Activated CD4-positive, alpha-beta T cell treated with anti-CD3 and anti-CD28 coated beads, Interleukin-10, Interleukin-2, amounts not matched to agents 100 ng/mL and 50 ng/mL, durations not matched to agents 16 hours and 8 hours (primary cell): ENCODE measurements around the gene ELFN2.

Experiments used
- DNase-seq: peaks from one replicate; pipeline ENCODE4 v3.0.0-alpha.2; 2020

ELFN2 gene

DNA sequence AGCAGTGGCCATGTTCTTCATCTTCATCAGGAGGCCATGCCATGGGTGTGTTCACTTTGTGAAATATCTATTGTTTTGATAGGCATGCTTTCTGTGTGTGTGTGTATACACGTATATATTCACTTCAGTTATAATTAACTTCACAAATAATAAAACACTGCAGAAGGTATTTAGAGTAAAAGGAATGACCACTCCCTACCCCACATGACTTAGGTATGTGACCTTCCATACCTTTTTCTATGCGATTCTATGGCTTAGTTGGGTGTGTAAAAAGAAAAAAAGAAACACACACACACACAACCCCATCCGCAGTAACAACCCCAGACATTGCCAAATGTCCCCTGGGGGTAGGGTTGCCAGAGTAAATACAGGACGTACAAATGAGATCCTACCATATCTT, 73.0 kb downstream of the ELFN2 start:
- DNase-seq: no peak

- DNase-seq: no peak
Observed at GRCh38 chr22:37353839-37354238, 73.4 kb downstream of the ELFN2 start.

DNA sequence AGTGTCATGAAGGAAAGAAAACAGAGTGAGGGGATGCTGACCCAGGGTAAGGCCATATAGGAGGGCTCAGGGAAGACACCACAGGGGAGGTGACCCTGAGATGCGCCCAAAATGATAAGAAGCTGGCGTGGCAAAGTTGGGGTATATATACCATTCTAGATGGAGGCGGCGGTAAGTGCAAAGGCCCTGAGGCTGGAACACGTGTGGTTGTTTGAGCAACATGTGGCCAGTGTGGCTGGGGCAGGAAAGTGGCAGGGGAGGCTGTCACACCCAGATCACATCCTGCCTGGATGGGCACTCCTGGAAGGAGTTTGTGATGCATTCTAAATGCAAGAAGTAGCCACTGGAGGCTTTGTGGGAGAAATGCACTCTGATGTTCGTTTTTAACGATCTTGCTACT, 74.8 kb downstream of the ELFN2 start:
- DNase-seq: no peak

DNA sequence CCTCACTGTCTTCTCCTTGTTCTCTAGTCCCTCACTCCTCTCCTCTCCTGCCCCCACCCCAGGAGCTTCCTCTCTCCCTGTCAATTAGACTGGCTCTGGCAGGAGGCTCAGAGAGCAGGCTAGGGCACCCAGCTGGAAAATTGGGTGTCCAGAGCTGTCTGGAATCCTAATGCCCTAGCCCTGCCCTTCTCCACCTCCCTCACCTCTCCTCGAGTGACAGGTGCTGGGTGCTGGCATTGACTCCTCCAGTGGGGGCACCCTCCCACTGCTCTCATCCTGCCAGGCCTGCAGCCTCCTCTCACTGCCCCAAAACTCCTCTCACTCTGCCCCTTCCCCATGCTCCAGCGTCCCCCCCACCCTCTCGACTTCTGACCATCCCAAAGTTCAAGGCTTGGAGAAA, 76.0 kb downstream of the ELFN2 start:
- DNase-seq: no peak

DNA sequence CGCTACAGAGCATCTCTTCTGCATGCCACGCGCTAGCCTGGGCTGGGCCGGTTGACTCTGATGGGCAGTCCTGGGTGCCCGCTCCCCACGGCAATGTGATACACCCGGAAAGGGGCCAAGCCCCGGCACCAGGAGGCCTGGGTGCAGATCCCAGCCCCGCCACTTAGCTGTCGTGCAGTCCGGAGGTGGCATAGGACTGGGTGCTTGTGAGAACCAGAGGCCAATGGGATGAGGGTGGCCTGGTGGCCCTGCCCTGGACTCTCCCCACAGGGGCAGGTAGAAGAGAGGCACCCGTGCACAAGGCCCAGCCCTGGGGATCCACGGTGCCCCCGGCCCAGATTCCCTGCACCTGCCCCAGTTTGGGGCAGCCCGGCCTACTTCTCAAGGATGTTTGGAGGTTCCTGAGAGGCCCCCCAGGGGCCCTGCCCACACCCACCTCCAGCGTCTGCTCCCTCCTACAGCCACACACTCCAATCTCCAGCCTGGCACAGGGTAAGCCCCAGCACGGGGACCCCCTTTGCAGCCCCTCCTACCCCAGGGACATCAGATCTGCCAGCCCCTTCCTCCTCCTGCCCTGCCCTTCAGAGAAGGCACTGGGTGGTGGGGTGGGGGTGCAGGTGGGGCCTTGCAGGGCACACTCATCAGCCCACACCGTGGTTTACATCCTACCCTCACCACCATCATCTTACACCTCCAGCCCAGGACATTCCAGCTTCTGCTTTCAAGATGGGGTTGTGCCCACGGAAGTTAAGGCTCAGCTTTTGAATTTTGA, 78.0 kb downstream of the ELFN2 start:
- no peak for DNase-seq

GRCh38 chr22:37346505-37346895, 80.8 kb downstream of the ELFN2 start:
- DNase-seq: no peak

DNA sequence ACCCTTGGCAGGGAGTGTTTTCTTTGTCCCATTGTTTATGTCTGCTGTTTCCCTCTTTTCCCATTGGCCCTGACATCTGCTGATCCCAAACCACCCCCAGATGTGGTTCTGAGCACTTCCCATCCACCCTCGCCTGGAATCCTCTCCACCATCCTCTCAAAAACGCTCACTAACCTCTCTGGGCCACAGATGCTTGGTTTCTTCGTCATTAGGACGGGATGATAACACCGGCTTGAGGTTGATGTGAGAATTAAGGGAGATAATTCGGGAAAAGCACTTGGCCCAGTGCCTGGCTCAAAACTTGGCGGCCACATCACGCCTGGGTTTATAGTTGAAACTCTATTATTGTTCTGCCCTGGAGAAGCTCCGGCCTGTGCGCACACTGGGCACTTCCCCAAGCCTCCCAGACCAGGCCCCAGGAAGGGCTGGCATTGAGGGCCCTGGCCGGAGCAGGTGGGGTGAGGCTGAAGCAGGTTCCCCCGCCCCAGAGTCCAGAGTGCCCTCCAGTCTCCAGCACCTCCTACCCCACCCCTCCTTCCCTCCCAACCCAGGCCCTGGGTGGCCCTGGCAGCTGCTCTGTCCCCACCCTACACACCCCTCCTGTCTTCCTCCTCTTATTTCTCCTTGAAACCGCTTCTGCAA, 81.3 kb downstream of the ELFN2 start:
- no peak for DNase-seq

- DNase-seq: no peak
Observed at GRCh38 chr22:37344735-37345449, 82.4 kb downstream of the ELFN2 start.

GRCh38 chr22:37343863-37344734, 83.2 kb downstream of the ELFN2 start:
- DNase-seq: no peak

DNA sequence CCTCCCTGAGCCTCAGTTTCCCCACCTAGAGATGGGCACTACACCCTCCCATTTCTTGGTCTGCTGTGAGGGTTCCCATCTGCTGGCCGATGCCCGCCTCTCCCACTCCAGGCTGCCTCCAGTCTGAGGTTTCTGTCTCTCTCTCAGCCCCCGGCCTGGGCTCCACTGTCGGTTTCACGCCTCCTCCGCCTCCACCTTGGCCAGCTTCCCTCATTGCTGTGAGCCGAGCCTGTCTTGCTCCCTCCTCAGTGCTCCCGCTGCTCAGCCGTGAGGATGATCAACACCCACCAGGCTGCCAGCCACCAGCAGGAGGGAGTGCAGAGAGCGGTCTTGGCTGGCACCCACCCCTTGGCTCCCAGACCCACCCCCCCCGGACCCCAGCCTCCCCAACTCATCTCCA, 83.9 kb downstream of the ELFN2 start:
- DNase-seq: no peak

DNA sequence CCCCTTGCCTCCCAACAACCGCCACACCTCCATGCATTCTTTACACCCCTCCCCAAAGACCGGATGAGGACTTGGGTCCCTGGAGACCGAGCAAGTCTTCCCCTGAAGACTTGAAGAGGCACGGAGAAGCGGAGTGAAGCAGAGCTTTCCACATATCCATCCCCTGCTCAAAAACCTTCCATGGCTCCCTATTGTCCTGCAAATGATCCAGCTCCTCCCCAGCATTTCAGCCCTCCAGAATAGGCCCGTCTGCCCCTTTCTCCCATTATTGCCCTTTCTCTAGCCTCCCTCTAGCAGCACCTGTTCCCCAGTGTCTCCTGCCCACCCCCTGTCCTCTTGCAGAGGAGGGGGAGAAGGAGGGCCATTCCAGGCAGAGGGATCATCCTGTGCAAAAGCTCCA, 85.2 kb downstream of the ELFN2 start:
- DNase-seq: no peak

DNA sequence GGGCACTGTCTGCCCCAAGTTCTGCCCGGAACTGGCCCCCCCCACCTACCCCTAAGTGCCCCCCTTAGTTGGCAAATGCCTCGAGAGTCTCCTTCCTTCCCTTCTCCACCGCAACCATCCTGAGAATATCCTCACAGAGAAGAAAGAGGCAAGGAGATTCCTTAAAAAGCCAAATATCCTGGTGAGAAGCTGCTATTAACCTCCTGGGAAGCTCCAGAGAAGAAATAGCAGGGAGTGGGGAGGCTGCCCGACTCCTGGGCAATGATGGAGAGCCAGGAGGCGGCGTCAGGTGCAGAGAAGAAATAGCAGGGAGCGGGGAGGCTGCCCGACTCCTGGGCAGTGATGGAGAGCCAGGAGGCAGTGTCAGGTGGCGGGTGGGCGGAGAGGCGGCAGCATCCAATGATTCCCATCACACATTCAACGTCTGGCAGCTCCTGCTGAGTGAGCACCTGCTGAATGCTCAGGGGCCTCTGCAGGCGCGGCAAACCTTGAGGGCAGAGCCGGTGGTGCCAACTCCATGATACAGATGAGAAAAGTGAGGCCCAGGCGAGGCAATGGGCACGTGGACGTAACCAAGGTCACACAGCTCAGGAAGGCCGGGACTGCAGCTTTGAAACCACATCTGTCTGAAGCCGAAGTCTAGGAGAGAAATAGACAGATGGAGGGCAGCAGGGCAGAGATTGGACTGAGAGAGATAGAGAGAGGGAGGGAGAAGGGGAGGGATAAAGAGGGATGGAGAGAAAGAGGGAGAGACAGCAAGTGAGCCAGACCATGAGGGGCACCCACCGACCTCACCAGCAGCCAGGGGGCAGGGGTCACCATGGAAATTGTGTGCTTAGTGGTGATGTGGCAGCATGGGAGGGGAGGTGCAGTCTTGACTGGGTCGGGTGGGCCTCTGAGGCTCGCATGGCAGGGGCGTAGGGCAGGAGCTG, 86.7 kb downstream of the ELFN2 start:
- no peak for DNase-seq

- no peak for DNase-seq
Observed at GRCh38 chr22:37338539-37339246, 88.6 kb downstream of the ELFN2 start.

GRCh38 chr22:37337204-37337943, 89.9 kb downstream of the ELFN2 start:
- no peak for DNase-seq

- DNase-seq: no peak
Observed at GRCh38 chr22:37336579-37336978, 90.7 kb downstream of the ELFN2 start.

GRCh38 chr22:37335806-37336199, 91.5 kb downstream of the ELFN2 start:
- DNase-seq: no peak

DNA sequence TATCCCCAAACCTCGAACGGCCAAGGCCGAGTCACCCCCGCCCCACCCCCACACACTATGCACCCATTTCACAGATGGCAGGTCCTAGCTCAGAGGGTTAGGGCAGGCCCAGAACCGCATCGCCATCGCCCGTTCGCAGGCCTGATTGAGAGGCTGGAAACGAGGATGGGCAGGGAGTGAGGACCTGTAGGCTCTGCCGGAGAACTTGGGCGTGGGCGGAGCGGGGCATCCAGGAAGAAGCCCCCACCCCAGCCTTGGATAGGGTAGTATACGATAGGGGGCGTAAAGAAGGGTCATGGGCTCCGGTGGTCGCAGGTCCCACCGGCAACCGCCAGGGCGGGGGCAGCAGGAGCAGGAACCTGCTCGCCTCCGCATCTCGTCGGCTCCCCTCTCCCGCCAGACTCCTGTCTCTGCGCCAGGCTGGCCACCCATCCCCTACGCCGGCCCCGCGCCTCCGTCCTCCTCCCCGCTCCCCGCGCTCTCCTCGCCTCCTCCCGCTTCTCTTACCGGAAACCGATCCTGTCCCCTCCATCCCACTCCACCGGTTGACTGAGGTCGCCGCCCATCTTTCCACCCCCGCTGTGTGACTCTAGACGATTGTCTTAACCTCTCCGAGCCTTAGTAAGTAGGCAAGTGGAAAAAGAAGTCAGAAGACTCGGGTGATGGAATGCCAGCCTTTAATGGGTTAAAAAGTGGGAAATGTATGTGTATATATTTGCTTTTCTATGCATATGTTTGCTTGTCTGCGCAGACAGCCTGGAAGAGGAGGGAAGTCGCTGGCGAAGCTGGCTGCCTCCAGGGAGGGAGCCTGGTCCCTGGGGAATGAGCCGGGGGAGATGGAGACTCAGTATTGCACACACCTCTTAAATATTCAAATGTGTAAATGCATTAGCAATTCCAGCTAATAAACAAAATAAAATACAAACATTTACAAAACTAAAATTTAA, 92.1 kb downstream of the ELFN2 start:
- DNase-seq: no peak

DNA sequence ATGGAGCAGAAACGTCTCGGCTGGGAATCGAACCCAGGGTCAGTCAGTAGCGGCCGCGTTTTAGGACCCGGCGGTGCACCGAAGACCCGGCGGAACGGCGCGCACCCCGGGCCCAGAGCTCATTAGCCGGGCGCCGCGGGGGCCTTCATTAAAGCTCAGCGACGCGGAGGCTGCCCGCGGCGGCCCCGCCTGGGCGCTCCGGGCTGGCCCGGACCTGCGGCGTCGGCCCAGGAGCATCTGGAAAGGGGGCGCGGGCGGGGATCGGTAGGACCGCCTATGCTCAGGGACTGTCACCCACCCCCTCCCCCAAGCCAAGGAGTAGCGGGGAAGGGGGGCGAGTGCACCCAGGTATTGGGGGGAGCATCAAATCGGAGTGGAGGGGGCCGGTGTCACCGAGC, 92.8 kb downstream of the ELFN2 start:
- DNase-seq: no peak

DNA sequence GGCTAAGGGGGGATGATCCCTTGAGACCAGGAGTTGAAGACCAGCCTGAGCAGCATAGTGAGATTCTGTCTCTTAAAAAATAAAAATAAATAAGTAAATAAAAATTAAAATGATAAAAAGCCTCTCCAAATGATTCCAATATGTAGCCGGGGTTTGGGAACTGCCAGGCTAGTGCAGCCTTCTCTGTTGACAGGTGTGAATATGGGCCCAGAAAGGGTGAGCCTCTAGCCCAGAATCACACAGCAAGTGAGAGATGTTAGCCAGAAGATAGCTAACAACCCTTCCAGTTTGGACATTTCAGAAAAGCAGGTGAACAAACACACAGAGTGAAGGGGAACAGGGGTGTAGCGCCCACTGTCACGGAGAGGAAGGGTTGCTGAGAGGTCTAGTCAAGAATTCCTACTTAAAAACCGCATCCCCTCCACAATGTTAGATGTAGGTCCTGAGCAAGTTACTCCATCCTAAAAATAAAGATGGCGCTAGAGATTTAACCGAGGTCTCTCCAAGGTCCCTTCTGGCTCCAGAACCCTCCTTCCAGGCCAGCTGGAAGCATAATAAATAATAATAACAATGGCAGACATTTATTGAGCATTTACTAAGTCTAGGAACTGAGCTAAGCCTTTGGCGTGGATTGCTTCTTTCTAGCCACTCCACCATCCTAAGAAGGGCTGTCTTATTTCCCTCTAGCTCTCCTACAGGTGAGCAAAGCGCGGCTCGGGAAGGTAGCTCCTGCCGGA, 93.4 kb downstream of the ELFN2 start:
- no peak for DNase-seq
